Bone marrow (tissue), 2 donors: ENCODE measurements around the gene ALG1L2.
"Not testable (repeated sequence)": the region's sequence is repeated elsewhere in the genome, so short reads cannot be mapped to it uniquely, and the experiment has no call there.

Experiments
- DNase-seq, 2 donors: peaks; one replicate each; lab custom pipeline; 2025; lab: John Stamatoyannopoulos, UW

ALG1L2 gene, protein sequence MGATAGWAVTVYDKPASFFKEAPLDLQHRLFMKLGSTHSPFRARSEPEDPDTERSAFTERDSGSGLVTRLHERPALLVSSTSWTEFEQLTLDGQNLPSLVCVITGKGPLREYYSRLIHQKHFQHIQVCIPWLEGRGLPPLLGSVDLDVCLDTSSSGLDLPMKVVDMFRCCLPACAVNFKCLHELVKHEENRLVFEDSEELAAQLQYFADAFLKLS

DNA sequence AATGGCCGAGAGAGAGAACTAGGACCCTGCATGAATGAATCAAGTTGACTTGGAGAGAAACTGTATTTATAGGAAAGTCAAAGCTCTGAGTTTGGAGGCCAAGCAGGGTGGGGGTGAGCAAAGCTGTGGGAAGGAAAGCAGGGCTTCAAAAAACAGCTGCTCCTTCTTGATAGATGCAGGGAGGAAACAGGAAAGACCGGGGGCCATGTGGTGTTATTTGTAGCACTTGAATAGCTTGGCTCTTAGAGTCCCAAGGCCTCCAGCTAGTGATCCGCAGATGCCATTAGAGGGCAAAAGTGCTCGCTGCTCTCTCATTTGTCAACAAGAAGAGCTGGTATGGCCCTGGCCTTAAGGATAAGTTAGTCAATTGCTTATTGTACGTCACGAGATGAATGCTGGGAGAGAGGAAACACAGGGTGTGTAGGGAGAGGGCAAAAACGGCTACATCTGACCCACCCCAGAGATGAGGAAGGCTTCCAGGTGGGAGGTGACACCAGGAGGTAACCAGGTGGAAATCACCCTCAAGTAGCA lies at the start of gene ALG1L2:
Gene ALG1L2 (plus strand): TSS at position 481 of the 531 bp plus-strand sequence. CDS start 186 bp downstream, outside the sequence.
- peak in 1 of 2 donors; percentile 79 for DNase-seq

DNA sequence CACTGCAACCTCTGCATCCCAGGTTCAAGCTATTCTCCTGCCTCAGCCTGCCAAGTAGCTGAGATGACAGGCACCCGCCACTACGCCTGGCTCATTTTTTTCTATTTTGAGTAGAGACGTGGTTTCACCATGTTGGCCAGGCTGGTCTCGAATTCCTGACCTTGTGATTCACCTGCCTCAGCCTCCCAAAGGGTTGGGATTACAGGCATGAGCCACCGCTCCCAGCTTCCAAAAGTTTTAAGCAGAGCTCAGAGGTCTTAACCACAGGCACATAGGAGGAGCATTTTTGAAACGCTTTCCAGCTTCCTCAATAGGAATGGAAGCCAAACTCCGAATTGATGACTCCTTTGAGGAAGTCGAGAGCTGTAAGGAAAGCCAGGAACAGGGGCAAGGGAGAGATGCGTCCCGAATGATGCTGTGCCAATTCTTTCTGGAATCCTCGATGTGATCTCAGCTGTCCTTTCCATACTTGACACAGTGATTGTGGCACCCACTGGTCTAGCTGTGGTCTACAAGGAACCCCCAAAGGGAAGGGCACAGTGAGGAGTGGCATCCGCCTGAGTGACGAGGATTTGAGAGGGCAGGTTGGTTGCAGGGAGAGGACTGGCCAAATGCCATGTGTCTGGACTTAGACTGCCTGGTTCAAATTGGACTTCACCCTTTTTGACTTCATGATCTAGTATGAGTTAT lies 44.4 kb upstream of the ALG1L2 start:
- not testable (repeated sequence) for DNase-seq

DNA sequence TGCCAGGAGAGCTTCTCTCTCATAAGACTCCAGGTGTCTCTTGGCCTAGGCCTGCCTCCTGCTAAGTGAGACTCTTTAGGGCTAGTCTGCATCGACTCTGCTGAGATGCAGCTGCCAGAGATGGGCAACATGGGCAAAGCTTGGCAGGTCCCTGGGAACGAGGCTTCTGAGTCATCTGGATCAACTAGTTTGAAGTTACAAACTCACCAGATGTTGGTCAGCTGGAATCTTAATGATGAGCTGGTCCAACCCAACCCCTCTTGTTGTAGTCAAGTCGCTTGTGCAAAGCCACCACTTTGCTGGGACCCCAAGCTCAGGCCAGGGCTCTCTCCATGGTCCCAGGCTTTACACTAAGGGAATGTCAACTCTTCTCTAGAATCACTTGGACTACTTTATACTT lies 38.9 kb upstream of the ALG1L2 start:
- not testable (repeated sequence) for DNase-seq

DNA sequence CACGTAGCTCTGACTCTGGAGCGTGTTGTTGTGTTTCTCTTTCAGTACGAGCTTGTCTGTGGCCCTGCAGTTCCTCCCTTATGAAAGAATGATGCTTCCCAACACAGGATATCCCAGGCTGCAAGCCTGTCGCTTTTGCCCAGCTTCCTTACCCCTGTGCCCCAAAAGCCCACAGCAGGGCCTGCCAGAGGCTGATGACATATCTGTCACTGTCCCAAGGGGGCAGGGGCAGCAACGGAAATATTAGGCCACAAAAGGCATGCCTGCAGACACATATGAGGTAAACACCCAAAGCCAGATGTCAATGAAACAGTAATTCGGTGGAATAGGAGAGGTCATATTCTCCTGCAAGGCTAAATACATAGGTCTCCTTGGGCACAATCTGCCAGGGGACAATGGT lies 38.0 kb upstream of the ALG1L2 start:
- DNase-seq, result peak in 1 of 2 donors; percentile 17

DNA sequence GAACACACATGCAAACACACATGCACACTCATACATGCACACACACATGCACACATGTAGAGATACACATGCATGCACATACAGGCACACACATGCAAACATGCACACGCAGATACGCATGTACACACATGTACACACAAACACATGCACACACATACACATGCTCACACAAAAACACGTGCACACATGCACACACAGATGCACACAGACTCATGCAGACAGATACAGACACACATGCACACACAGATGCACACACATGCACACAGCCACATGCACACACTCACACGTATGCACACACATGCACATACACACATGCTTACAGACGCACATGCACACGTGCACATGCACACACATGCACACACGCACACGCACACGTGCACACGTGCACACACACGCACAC lies 37.3 kb upstream of the ALG1L2 start:
- no peak for DNase-seq

DNA sequence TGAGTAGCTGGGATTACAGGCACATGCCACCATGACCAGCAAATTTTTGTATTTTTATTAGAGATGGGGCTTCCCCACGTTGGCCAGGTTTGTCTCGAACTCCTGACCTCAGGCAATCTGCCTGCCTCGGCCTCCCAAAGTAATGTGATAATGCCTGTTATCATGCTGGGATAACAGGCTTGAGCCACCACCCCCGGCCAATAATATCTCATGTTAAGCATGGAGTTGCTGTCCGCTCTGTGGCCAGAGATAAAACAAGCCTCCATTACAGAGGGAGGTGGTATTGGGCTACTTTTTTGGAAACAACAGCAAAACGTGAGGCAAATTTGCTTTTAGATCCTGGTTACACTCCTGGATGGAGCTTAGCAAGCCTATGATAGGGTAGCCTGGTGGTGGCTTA lies 32.9 kb upstream of the ALG1L2 start:
- no peak for DNase-seq

DNA sequence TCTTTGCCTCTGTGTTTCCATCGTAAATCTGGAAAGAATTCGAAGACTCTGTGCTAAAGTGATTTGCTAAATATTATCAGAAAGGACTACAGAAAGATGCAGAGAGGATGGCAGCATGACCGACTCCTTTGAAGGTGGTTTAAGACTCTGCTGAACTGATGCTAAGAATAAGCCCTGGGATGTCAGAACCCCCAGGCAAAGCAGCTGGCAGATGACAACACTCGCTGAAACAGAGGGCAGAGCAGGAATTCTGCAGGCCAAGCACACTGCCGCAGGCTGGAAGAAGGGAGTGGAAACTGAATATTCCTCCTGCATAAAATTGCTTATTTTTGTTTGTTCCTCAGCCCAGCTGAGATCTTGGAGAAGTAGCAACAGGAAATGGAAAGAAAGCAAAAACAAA lies 29.3 kb upstream of the ALG1L2 start:
- not testable (repeated sequence) for DNase-seq

DNA sequence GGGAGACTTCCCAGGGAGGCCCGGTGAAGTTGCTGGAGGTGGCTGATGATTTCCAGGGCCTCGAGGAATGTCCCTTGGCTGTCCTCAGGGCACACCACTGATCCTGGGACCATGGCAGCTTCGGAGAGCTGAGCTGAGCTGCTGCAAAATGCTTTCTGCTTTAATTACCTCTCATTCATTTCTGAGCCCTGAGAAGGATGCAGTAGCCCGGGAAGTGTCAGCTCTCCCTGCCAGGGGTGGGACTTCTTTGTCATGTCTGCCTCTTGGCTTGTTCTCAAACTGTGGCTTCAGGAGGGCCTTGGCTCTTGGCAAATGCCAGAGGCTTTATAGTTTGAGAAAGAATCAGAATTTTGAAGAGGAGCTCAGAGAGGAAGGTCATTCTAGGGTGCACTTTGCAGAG lies 28.7 kb upstream of the ALG1L2 start:
- not testable (repeated sequence) for DNase-seq

DNA sequence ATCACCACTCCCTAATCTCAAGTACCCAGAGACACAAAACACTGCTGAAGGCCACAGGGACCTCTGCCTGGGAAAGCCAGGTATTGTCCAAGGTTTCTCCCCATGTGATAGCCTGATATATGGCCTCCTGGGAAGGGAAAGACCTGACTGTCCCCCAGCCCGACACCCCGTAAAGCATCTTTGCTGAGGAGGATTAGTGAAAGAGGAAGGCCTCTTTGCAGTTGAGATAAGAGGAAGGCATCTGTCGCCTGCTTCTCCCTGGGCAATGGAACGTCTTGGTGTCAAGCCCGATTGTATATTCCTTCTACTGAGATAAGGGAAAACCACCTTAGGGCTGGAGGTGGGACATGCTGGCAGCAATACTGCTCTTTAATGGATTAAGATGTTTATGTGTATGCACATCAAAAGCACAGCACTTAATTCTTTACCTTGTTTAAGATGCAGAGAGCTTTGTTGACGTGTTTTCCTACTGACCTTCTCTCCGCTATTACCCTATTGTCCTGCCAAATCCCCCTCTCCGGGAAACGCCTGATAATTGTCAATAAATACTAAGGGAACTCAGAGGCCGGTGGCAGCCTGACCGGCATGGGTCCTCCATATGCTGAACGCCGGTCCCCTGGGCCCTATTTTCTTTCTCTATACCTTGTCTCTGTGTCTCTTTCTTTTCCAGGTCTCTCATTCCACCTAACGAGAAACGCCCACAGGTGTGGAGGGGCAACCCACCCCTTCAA lies 23.9 kb upstream of the ALG1L2 start:
- not testable (repeated sequence) for DNase-seq

DNA sequence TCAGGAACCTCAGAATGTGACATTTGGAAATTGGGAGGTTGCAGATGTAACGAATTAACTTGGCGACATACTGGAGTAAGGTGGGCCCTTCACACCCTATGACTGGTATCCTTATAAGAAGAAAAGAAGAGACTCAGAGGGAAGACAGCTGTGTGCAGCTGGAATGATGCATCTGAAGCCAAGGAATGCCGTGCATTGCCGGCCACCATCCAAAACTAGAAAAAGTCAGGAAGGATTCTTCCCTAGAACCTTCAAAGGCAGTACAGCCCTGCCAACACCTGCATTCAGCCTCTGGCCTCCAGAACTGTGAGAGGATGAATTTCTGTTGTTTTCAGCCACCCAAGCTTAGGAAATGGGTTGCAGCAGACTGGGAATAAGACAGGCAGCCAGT lies 23.4 kb upstream of the ALG1L2 start:
- not testable (repeated sequence) for DNase-seq

DNA sequence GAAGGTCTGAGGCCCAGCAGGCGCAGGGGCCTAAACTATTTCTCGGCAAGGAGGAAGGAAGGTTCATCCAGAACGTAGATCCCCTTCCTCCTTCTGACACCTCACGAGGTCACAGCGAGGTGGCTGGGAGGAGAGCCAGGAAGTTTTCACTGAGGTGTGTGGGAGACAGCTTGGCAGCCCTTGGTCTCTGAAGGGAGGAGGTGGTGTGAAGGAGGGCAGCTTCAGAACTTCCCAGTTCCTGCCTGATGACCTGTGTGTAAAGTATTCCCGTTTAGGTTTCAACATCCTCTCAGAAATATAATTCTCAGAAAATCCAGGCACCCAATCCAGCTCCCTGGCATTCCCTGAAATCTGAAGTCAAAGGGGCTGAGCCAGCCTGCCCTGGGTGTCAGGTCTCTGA lies 22.9 kb upstream of the ALG1L2 start:
- not testable (repeated sequence) for DNase-seq

DNA sequence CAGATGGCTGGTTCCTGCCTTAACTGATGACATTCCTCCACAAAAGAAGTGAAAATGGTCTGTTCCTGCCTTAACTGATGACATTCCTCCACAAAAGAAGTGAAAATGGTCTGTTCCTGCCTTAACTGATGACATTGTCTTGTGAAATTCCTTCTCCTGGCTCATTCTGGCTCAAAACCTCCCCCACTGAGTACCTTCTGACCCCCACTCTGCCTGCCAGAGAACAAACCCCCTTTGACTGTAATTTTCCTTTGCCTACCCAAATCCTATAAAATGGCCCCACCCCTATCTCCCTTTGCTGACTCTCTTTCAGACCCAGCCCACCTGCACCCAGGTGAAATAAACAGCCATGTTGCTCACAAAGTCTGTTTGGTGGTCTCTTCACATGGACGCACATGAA lies 22.5 kb upstream of the ALG1L2 start:
- not testable (repeated sequence) for DNase-seq

DNA sequence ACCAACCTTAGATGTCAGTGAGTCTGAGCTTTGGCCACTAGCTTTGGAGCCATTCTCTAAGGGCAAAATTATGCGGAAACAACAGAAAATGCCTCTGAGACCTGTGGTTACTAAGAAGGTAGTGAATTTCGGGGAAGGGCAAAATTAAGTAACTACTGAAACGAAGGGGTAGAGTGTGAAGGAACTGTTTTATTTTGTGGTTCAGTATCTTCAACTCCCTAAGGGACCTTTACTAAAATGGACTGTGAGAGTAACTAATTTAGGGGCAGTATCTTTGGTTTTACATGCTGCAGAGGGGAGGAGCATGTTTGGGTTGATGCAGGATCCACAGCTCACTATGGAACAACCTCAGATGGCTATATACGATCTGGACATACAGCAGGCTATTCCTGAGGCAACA lies 8.0 kb upstream of the ALG1L2 start:
- no peak for DNase-seq

DNA sequence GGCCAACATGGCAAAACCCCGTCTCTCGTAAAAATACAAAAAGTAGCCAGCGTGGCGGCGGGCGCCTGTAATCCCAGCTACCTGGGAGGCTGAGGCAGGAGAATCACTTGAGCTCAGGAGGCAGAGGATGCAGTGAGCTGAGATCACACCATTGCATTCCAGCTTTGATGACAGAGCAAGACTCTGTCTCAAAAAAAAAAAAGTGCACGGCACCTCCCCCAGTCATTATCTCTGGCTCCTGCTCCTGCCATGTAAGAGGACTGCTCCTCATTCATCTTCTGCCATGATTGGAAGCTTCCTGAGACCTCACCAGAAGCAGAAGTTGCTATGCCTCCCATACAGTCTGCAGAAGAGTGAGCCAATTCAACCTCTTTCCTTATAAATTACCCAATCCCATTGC lies 4.0 kb upstream of the ALG1L2 start:
- no peak for DNase-seq

DNA sequence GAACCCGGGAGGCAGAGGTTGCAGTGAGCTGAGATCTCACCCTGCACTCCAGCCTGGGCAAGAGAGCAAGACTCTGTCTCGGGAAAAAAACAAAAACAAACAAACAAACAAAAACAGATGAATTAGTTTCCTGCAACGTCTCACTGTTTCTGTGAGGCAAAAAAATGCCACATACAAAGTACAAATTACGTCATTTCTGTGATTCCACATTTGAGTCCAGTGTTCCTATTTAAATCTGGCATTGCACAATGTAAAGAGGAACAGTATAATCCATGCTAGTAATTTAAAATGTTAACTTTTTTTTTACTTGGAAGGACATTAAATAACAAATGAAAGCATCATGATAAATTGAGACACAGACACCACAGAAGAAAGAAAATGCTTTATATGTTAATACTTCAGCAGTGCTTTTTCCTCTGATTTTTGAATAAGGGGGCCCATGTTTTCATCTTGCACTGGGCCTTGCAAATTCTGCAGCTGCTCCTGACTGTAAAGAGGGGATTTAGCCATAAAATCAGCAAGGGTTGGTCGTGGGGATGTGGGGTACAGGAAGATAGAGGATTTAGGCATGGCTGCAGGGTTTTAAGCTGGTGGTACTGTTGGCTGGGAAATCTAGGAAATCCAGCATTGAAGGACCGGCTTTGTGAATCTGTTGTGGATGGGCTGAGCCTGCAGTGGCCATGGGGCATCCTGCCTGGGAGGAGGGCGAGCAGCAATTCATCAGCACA lies 1.9 kb downstream of the ALG1L2 start:
- DNase-seq, result not testable (repeated sequence)

DNA sequence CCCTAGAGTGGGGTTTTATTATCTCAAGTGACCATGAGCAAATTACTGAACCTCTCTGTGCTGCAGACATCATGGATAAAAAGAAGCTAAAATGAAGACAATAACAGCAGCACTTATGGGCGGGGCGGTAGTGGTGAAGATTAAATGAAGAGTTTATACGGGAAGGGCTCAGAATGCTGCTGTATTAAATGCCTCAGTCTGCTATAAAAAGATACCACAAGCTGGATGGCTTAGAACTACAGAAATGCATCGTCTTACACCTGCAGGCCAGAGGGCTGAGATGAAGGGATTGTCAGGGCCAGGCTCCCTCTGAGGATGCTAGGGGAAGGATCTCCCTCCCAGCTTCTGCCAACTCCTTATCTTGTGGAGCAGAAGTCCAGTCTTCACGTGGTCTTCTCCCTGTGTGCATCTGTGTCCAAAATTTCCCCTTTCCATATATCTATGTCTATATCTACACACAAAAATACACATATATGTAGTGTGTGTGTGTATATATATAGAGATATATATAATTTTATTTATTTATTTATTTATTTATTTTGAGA lies 2.9 kb downstream of the ALG1L2 start:
- no peak for DNase-seq

DNA sequence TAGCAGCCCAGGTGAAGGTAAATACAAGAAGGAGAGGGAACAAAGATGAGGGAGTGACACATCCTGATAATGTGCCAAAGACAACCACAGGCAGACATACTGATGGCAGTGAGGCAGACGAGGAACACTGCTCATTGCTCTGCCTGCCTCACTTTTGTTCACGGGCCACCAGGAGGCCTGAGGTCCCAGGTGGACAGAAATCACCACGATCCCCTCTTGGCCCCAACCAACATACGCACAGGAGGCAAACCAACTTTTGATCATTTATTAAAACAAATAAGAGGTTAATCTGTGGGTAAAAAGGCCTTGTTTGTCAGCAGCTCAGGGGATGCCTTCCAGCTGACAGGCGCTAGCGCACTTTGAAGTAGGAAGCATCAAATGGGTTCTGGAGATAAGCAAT lies 4.2 kb downstream of the ALG1L2 start:
- DNase-seq, result no peak

DNA sequence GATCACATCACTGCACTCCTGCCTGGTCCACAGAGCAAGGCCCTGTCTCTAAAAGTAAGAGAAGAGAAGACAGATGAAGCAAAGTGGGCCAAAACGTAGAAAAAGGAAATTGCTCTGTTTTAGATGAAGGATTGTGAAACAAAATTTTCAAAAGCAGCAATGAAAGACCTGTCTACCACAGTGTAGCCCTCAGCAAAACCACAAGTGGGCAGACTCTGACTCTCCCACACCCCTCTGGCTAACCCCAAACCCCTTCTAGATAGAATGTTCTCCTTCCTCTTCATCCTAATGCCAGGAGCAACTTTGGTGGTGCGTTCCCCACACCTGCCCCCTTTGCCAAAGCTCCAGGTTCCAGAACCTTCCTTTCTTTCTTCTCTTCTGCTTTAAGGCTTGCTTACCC lies 5.0 kb downstream of the ALG1L2 start:
- DNase-seq, result not testable (repeated sequence)

DNA sequence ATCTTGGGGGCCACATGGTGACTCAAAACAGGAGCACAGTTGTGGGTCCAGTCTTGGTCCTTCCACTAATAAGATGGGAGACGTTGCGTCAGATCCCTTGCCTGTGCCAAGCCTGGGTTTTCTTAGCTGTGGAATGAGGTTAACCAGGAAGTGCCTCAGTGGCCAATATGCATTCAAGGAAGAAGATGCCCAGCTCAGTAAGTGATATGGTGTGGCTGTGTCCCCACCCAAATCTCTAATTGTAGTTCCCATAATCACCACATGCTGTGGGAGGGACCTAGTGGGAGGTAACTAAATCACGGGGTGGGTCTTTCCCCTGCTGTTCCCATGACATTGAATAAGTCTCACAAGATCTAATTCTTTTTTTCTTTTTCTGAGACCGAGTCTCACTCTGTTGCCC lies 6.4 kb downstream of the ALG1L2 start:
- DNase-seq, result no peak

DNA sequence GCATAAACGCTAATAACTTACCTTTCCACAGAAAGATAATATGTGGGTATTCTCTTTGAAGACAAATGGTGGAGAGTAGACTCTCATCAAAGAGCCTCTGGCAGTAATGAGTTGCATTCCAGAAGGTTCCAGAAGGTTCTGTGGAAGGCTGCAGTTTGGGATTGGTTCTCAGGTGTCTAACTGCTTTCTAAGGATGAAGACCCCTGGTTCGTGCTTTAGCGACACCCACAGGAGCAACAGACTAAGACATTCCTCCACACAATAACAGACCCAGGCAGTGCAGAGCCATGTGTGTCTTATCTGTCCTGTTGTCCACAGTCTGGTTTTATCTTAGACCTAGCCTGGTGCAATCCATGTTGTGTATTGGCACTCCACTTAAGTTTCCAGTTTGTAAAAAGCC lies 9.1 kb downstream of the ALG1L2 start:
- DNase-seq, result not testable (repeated sequence)

DNA sequence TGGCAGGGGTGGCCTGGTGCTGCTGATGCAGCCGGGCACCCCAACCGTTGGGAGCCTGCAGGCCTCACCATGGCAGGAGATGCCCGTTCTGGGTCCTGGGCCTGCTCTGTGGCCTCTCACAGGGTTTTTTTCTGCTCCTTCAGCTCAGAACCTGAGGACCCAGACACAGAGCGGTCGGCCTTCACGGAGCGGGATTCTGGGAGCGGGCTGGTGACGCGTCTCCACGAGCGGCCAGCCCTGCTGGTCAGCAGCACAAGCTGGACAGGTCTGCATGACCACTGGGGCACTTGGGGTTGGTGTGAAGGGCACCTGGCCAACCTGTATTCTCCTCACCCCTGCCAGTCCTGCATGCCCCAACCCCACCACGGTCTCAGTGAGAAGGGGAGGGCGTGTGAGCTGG lies 10.3 kb downstream of the ALG1L2 start:
- no peak for DNase-seq
